ENCODE measurements around the gene ATG9A.

DNA sequence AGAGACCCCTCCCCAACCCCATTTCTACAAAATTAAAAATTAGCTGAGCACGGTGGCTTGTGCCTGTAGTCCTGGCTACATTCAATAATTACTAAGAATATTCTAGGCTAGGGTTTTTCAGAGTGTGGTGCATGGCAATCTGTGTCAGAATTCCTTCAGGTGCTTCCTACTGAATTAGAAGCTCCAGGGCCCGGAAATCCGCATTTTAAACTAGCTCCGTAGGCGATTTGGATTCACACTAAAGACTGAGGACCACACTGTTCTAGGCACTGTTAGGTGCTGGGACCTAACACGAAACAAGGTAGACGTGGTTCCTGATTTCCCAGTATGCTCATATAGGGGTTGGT is 23.5 kb downstream of the ATG9A start:
- TF ChIP-seq, protein P1, sequence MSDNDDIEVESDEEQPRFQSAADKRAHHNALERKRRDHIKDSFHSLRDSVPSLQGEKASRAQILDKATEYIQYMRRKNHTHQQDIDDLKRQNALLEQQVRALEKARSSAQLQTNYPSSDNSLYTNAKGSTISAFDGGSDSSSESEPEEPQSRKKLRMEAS (IDR thresholded peaks at IDR 0.05; ENCODE audit: low read depth, low read length) = no peak
- TF ChIP-seq, protein P2, sequence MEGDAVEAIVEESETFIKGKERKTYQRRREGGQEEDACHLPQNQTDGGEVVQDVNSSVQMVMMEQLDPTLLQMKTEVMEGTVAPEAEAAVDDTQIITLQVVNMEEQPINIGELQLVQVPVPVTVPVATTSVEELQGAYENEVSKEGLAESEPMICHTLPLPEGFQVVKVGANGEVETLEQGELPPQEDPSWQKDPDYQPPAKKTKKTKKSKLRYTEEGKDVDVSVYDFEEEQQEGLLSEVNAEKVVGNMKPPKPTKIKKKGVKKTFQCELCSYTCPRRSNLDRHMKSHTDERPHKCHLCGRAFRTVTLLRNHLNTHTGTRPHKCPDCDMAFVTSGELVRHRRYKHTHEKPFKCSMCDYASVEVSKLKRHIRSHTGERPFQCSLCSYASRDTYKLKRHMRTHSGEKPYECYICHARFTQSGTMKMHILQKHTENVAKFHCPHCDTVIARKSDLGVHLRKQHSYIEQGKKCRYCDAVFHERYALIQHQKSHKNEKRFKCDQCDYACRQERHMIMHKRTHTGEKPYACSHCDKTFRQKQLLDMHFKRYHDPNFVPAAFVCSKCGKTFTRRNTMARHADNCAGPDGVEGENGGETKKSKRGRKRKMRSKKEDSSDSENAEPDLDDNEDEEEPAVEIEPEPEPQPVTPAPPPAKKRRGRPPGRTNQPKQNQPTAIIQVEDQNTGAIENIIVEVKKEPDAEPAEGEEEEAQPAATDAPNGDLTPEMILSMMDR (IDR thresholded peaks at IDR 0.05; ENCODE audit: low read depth, low read length) = no peak
- no peak for TF ChIP-seq MYC (IDR thresholded peaks at IDR 0.05; ENCODE audit: low read depth, low read length)
